GM23338 (cell line): ENCODE measurements around the gene GPC5. TPM values are rescaled to one million over a fixed set of nuclear protein-coding genes. Genes with fewer than 3 reads are reported as not detected.

Source experiments
- ATAC-seq: fragments of 200-7000 bp; cut with Tn5 transposase; 3 replicates; pipeline ENCODE4 v1.9.1; 2020
- DNase-seq: peaks from one replicate; pipeline ENCODE4 v3.0.0-alpha.2; 2015; ENCODE audit warnings: low spot score
- H2AFZ ChIP-seq: fragments of 200-600 bp; sonication (generic); 2 replicates; pipeline ENCODE4 v1.8.0; 2016; ENCODE audit warnings: antibody characterized with exemption, mild to moderate bottlenecking, moderate library complexity
- H3F3A ChIP-seq: fragments of 200-600 bp; sonication (generic); replicated peaks from 2 replicates; pipeline ENCODE4 v1.8.0; 2017; ENCODE audit warnings: antibody characterized with exemption, mixed run types, low read depth
- H3K27ac ChIP-seq: fragments of 200-600 bp; sonication (generic); 2 replicates; pipeline ENCODE4 v1.6.1; 2016; ENCODE audit warnings: low read depth
- H3K27me3 ChIP-seq: fragments of 200-600 bp; sonication (generic); 2 replicates; pipeline ENCODE4 v1.8.0; 2016; ENCODE audit warnings: mild to moderate bottlenecking, mixed run types, moderate library complexity; ENCODE audit not compliant: insufficient read depth
- H3K36me3 ChIP-seq: fragments of 200-600 bp; sonication (generic); 2 replicates; pipeline ENCODE4 v1.8.0; 2016; ENCODE audit warnings: mild to moderate bottlenecking; ENCODE audit not compliant: insufficient read depth
- H3K4me1 ChIP-seq: fragments of 200-600 bp; sonication (generic); 2 replicates; pipeline ENCODE4 v1.8.0; 2016; ENCODE audit warnings: mild to moderate bottlenecking, moderate library complexity; ENCODE audit not compliant: insufficient read depth
- H3K4me2 ChIP-seq: fragments of 200-600 bp; sonication (generic); 2 replicates; pipeline ENCODE4 v1.7.1; 2017; ENCODE audit warnings: mixed run types
- H3K4me3 ChIP-seq: fragments of 200-600 bp; sonication (generic); 2 replicates; pipeline ENCODE4 v1.6.1; 2016; ENCODE audit warnings: mixed run types
- H3K79me2 ChIP-seq: fragments of 200-600 bp; sonication (generic); replicated peaks from 2 replicates; pipeline ENCODE4 v1.8.0; 2017; ENCODE audit warnings: mild to moderate bottlenecking; ENCODE audit not compliant: insufficient read depth
- H3K9me2 ChIP-seq: fragments of 200-600 bp; sonication (generic); 2 replicates; pipeline ENCODE4 v1.8.0; 2017; ENCODE audit not compliant: insufficient read depth
- H4K20me1 ChIP-seq: fragments of 200-600 bp; sonication (generic); replicated peaks from 2 replicates; pipeline ENCODE4 v1.8.0; 2017; ENCODE audit warnings: mild to moderate bottlenecking; ENCODE audit not compliant: insufficient read depth
- H3K27ac Mint-ChIP-seq: 2 replicates; pipeline ENCODE4 v1.8.0; 2020; ENCODE audit warnings: inconsistent platforms, mild to moderate bottlenecking, moderate library complexity, mixed read lengths
- H3K27me3 Mint-ChIP-seq: 3 replicates; pipeline ENCODE4 v1.8.0; 2022; ENCODE audit warnings: low read depth, mild to moderate bottlenecking, moderate library complexity, mixed read lengths, inconsistent platforms; ENCODE audit not compliant: insufficient read depth, poor library complexity
- H3K36me3 Mint-ChIP-seq: 3 replicates; pipeline ENCODE4 v1.8.0; 2021; ENCODE audit warnings: low read depth, mild to moderate bottlenecking, inconsistent platforms, moderate library complexity, mixed read lengths
- H3K4me1 Mint-ChIP-seq: 3 replicates; pipeline ENCODE4 v1.8.0; 2020; ENCODE audit warnings: mild to moderate bottlenecking, inconsistent platforms, mixed read lengths
- H3K4me3 Mint-ChIP-seq: 3 replicates; pipeline ENCODE4 v1.8.0; 2021; ENCODE audit warnings: moderate library complexity, mild to moderate bottlenecking, inconsistent platforms, mixed read lengths
- H3K9me3 Mint-ChIP-seq: 3 replicates; pipeline ENCODE4 v1.8.0; 2020; ENCODE audit warnings: moderate library complexity, mild to moderate bottlenecking, inconsistent platforms, mixed read lengths
- CREB1 ChIP-seq: fragments of 250-450 bp; sonication (Bioruptor Pico); IDR thresholded peaks from 2 replicates; pipeline ENCODE4 v1.5.0; 2020; ENCODE audit warnings: low read depth, mild to moderate bottlenecking, moderate library complexity
- EZH2phosphoT487 ChIP-seq: fragments of 200-600 bp; sonication (generic); IDR thresholded peaks from one replicate; pipeline ENCODE4 v1.8.1; 2018; ENCODE audit warnings: antibody characterized with exemption; ENCODE audit not compliant: unreplicated experiment
- JUNB ChIP-seq: IDR thresholded peaks from one replicate; pipeline ENCODE4 v1.6.1; 2016; ENCODE audit warnings: antibody characterized with exemption; ENCODE audit not compliant: unreplicated experiment
- NANOG ChIP-seq: IDR thresholded peaks from 2 replicates; pipeline ENCODE4 v1.6.1; 2016; ENCODE audit warnings: antibody characterized with exemption, borderline replicate concordance
- POLR2AphosphoS5 ChIP-seq: IDR thresholded peaks from 2 replicates; pipeline ENCODE4 v1.6.1; 2016; ENCODE audit warnings: antibody characterized with exemption, low read depth
- ZNF114 ChIP-seq: fragments of 250-450 bp; sonication (Bioruptor Pico); IDR thresholded peaks from 2 replicates; pipeline ENCODE4 v1.5.0; 2020; ENCODE audit warnings: mild to moderate bottlenecking, moderate library complexity
- ZNF331 ChIP-seq: fragments of 250-450 bp; sonication (Bioruptor Pico); IDR thresholded peaks from 2 replicates; pipeline ENCODE4 v1.5.0; 2020; ENCODE audit warnings: low read depth, mild to moderate bottlenecking, moderate library complexity
- polyA plus RNA-seq: library from polyadenylated mRNA; unstranded; fragments of >200 nt; fragmentation: Nextera tagmentation; extraction: Ambion mirVana; gene quantifications from 2 replicates; pipeline ENCODE4 v1.2.1, GENCODE V29; 2016
- total RNA-seq: library from RNA; depleted of rRNA; stranded (reverse); fragments of >200 nt; shearing (Covaris generic); gene quantifications from 2 replicates; pipeline ENCODE4 v1.2.3, GENCODE V29; 2014
- TF ChIP-seq, protein P1 (sequence below): fragments of 250-450 bp; sonication (Bioruptor Pico); IDR thresholded peaks from 2 replicates; pipeline ENCODE4 v1.5.0; 2020; ENCODE audit warnings: mild to moderate bottlenecking, moderate library complexity
- TF ChIP-seq, protein P2 (sequence below): IDR thresholded peaks from one replicate; pipeline ENCODE4 v1.6.1; 2018; ENCODE audit warnings: antibody characterized with exemption; ENCODE audit not compliant: unreplicated experiment
- TF ChIP-seq, protein P3 (sequence below), 2 experiments: fragments of 200-600 bp in 1 of 2; sonication (generic) in 1 of 2; conservative IDR thresholded peaks; 2 replicates each; pipeline versions ENCODE4 v1.5.1 to v1.6.1; 2016 to 2017; ENCODE audit warnings: antibody characterized with exemption in 2 of 2, low read depth in 2 of 2, mild to moderate bottlenecking in 2 of 2, moderate library complexity in 1 of 2

GPC5 gene
- total and polyA plus RNA-seq, 2 experiments from 2014 or later: 0.95 to 1.1 TPM

DNA sequence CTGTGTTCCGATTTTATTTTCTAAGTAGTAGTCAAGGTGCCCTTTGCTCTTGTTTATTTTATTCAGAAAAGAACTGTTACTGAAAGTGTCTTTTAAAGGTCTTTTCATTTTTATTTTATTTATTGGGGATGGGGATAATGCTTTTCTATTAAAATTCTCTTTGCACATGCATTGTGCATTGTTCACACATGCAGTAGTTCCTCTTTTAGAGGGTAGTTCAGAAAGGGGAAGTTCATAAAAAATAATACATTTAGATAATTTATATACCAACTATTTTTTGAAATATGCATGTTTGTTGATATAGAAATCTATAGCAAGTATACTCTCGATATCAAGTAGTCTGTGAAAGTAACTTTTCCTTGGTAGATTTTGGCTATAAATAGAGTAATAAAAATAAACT lies 3.5 kb downstream of the GPC5 start (continued):
- TF ChIP-seq, protein P1, sequence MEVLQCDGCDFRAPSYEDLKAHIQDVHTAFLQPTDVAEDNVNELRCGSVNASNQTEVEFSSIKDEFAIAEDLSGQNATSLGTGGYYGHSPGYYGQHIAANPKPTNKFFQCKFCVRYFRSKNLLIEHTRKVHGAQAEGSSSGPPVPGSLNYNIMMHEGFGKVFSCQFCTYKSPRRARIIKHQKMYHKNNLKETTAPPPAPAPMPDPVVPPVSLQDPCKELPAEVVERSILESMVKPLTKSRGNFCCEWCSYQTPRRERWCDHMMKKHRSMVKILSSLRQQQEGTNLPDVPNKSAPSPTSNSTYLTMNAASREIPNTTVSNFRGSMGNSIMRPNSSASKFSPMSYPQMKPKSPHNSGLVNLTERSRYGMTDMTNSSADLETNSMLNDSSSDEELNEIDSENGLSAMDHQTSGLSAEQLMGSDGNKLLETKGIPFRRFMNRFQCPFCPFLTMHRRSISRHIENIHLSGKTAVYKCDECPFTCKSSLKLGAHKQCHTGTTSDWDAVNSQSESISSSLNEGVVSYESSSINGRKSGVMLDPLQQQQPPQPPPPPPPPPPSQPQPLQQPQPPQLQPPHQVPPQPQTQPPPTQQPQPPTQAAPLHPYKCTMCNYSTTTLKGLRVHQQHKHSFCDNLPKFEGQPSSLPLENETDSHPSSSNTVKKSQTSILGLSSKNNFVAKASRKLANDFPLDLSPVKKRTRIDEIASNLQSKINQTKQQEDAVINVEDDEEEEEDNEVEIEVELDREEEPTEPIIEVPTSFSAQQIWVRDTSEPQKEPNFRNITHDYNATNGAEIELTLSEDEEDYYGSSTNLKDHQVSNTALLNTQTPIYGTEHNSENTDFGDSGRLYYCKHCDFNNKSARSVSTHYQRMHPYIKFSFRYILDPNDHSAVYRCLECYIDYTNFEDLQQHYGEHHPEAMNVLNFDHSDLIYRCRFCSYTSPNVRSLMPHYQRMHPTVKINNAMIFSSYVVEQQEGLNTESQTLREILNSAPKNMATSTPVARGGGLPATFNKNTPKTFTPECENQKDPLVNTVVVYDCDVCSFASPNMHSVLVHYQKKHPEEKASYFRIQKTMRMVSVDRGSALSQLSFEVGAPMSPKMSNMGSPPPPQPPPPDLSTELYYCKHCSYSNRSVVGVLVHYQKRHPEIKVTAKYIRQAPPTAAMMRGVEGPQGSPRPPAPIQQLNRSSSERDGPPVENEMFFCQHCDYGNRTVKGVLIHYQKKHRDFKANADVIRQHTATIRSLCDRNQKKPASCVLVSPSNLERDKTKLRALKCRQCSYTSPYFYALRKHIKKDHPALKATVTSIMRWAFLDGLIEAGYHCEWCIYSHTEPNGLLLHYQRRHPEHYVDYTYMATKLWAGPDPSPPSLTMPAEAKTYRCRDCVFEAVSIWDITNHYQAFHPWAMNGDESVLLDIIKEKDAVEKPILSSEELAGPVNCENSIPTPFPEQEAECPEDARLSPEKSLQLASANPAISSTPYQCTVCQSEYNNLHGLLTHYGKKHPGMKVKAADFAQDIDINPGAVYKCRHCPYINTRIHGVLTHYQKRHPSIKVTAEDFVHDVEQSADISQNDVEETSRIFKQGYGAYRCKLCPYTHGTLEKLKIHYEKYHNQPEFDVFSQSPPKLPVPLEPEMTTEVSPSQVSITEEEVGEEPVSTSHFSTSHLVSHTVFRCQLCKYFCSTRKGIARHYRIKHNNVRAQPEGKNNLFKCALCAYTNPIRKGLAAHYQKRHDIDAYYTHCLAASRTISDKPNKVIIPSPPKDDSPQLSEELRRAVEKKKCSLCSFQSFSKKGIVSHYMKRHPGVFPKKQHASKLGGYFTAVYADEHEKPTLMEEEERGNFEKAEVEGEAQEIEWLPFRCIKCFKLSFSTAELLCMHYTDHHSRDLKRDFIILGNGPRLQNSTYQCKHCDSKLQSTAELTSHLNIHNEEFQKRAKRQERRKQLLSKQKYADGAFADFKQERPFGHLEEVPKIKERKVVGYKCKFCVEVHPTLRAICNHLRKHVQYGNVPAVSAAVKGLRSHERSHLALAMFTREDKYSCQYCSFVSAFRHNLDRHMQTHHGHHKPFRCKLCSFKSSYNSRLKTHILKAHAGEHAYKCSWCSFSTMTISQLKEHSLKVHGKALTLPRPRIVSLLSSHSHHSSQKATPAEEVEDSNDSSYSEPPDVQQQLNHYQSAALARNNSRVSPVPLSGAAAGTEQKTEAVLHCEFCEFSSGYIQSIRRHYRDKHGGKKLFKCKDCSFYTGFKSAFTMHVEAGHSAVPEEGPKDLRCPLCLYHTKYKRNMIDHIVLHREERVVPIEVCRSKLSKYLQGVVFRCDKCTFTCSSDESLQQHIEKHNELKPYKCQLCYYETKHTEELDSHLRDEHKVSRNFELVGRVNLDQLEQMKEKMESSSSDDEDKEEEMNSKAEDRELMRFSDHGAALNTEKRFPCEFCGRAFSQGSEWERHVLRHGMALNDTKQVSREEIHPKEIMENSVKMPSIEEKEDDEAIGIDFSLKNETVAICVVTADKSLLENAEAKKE (CRISPR knock-in tag): no peak
- TF ChIP-seq EZH2phosphoT487: no peak
- TF ChIP-seq, protein P2, sequence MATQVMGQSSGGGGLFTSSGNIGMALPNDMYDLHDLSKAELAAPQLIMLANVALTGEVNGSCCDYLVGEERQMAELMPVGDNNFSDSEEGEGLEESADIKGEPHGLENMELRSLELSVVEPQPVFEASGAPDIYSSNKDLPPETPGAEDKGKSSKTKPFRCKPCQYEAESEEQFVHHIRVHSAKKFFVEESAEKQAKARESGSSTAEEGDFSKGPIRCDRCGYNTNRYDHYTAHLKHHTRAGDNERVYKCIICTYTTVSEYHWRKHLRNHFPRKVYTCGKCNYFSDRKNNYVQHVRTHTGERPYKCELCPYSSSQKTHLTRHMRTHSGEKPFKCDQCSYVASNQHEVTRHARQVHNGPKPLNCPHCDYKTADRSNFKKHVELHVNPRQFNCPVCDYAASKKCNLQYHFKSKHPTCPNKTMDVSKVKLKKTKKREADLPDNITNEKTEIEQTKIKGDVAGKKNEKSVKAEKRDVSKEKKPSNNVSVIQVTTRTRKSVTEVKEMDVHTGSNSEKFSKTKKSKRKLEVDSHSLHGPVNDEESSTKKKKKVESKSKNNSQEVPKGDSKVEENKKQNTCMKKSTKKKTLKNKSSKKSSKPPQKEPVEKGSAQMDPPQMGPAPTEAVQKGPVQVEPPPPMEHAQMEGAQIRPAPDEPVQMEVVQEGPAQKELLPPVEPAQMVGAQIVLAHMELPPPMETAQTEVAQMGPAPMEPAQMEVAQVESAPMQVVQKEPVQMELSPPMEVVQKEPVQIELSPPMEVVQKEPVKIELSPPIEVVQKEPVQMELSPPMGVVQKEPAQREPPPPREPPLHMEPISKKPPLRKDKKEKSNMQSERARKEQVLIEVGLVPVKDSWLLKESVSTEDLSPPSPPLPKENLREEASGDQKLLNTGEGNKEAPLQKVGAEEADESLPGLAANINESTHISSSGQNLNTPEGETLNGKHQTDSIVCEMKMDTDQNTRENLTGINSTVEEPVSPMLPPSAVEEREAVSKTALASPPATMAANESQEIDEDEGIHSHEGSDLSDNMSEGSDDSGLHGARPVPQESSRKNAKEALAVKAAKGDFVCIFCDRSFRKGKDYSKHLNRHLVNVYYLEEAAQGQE: no peak
- no peak for TF ChIP-seq ZNF331 (CRISPR knock-in tag)
- no peak for TF ChIP-seq JUNB

- H3K79me2 ChIP-seq: no peaks in the 10 kb centered on the region
- H3K9me3 Mint-ChIP-seq: peaks cover 12% of the 10 kb centered on the region; the same call in 2 of the 3 replicates
- no peak overlapping the region for H3K4me2 ChIP-seq
- peaks cover 5% of the 10 kb centered on the region; the same call in 1 of the 2 replicates for H3K9me2 ChIP-seq
- no peaks in the 10 kb centered on the region for H3K4me1 ChIP-seq
- no peak overlapping the region for H3K27ac Mint-ChIP-seq
- DNase-seq: no peak
- peaks cover 6% of the 10 kb centered on the region for H3K27me3 Mint-ChIP-seq
- H3K36me3 ChIP-seq: no peaks in the 10 kb centered on the region
- no peak for ATAC-seq
- H3K4me1 Mint-ChIP-seq: no peaks in the 10 kb centered on the region
- no peak overlapping the region for H3K4me3 Mint-ChIP-seq
- H2AFZ ChIP-seq: no peak overlapping the region
- no peak overlapping the region for H3K27ac ChIP-seq
- H3K27me3 ChIP-seq: peaks cover 21% of the 10 kb centered on the region
- no peak overlapping the region for H3K4me3 ChIP-seq
- H3F3A ChIP-seq: no peaks in the 10 kb centered on the region
- peaks cover 8% of the 10 kb centered on the region; the same call in 2 of the 3 replicates for H3K36me3 Mint-ChIP-seq
- no peaks in the 10 kb centered on the region; the same call in 1 of the 2 replicates for H4K20me1 ChIP-seq
- TF ChIP-seq, protein P3, sequence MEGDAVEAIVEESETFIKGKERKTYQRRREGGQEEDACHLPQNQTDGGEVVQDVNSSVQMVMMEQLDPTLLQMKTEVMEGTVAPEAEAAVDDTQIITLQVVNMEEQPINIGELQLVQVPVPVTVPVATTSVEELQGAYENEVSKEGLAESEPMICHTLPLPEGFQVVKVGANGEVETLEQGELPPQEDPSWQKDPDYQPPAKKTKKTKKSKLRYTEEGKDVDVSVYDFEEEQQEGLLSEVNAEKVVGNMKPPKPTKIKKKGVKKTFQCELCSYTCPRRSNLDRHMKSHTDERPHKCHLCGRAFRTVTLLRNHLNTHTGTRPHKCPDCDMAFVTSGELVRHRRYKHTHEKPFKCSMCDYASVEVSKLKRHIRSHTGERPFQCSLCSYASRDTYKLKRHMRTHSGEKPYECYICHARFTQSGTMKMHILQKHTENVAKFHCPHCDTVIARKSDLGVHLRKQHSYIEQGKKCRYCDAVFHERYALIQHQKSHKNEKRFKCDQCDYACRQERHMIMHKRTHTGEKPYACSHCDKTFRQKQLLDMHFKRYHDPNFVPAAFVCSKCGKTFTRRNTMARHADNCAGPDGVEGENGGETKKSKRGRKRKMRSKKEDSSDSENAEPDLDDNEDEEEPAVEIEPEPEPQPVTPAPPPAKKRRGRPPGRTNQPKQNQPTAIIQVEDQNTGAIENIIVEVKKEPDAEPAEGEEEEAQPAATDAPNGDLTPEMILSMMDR (conservative IDR thresholded peaks at IDR 0.05; ENCODE audit: low read depth in 2 of 2): no peak
- no peak for TF ChIP-seq NANOG
- TF ChIP-seq CREB1 (CRISPR knock-in tag): no peak
- no peak for TF ChIP-seq ZNF331 (CRISPR knock-in tag)
- TF ChIP-seq, protein P2: no peak
- no peak for TF ChIP-seq ZNF114
- TF ChIP-seq EZH2phosphoT487: no peak
- TF ChIP-seq POLR2AphosphoS5: no peak
These were observed 6.8 kb downstream of the GPC5 start for GRCh38 chr13:91405240-91405639.
